ENCODE results near the gene EXD3. TPM values are rescaled to one million over a fixed set of nuclear protein-coding genes. Genes with fewer than 3 reads are reported as not detected.

The EXD3 gene
- total RNA-seq, 4 donors from 2014 or later = 11.8 to 49.0 (median 31.5) TPM

- H3K36me3 ChIP-seq = no peaks in the 10 kb centered on the region
- intact Hi-C loops (cut with DNase I; ENCODE audit: low total_unique reads) = no loop called here
- H3K4me1 ChIP-seq = no peaks in the 10 kb centered on the region
- H3K4me3 ChIP-seq = no peak overlapping the region
- H3K27me3 ChIP-seq = no peaks in the 10 kb centered on the region
- no peak for DNase-seq
- no peaks in the 10 kb centered on the region for H3K9me3 ChIP-seq
- TF ChIP-seq CTCF (IDR thresholded peaks at IDR 0.05) (no peak), POLR2A (IDR thresholded peaks at IDR 0.05) (no peak)
- no peak overlapping the region for H3K27ac ChIP-seq
Observed at GRCh38 chr9:137374131-137374845, 48.7 kb downstream of the EXD3 start.

- no peaks in the 10 kb centered on the region for H3K9me3 ChIP-seq
- TF ChIP-seq POLR2A (IDR thresholded peaks at IDR 0.05) (no peak), CTCF (IDR thresholded peaks at IDR 0.05) (no peak)
- DNase-seq = no peak
- no peaks in the 10 kb centered on the region for H3K27me3 ChIP-seq
- H3K4me1 ChIP-seq = no peaks in the 10 kb centered on the region
- no peaks in the 10 kb centered on the region for H3K36me3 ChIP-seq
- intact Hi-C loops (cut with DNase I; ENCODE audit: low total_unique reads) = no loop called here
- H3K4me3 ChIP-seq = no peak overlapping the region
- H3K27ac ChIP-seq = no peak overlapping the region
Observed at GRCh38 chr9:137373611-137373980, 49.4 kb downstream of the EXD3 start.

- intact Hi-C loops (cut with DNase I; ENCODE audit: low total_unique reads) = no loop called here
- Histone ChIP-seq H3K27ac (no peak overlapping the region), H3K27me3 (no peaks in the 10 kb centered on the region), H3K4me1 (no peaks in the 10 kb centered on the region), H3K36me3 (no peaks in the 10 kb centered on the region), H3K4me3 (no peak overlapping the region), H3K9me3 (no peaks in the 10 kb centered on the region)
- no peak for DNase-seq
- TF ChIP-seq CTCF (IDR thresholded peaks at IDR 0.05) (no peak), POLR2A (IDR thresholded peaks at IDR 0.05) (no peak)
Observed at GRCh38 chr9:137372693-137373610, 50.0 kb downstream of the EXD3 start.

GRCh38 chr9:137371946-137372651, 50.9 kb downstream of the EXD3 start:
- H3K4me1 ChIP-seq = no peaks in the 10 kb centered on the region
- H3K27me3 ChIP-seq = no peaks in the 10 kb centered on the region
- H3K36me3 ChIP-seq = no peaks in the 10 kb centered on the region
- no peak overlapping the region for H3K27ac ChIP-seq
- no peak overlapping the region for H3K4me3 ChIP-seq
- DNase-seq = no peak
- no peak for TF ChIP-seq POLR2A (IDR thresholded peaks at IDR 0.05)
- no peak for TF ChIP-seq CTCF (IDR thresholded peaks at IDR 0.05)
- H3K9me3 ChIP-seq = no peaks in the 10 kb centered on the region
- intact Hi-C loops (cut with DNase I; ENCODE audit: low total_unique reads) = no loop called here
